NCI-H1694 treated with DMSO at 0.1 percent for 48 hours (cell line): ENCODE results near the gene VAT1.
"Not testable (repeated sequence)": the region's sequence is repeated elsewhere in the genome, so short reads cannot be mapped to it uniquely, and the experiment has no call there.

Source experiments
- DNase-seq: peaks from one replicate; lab custom pipeline; 2025; lab: John Stamatoyannopoulos, UW

VAT1 gene

GRCh38 chr17:43021741-43022512 lies at the start of gene VAT1:
TSS of gene VAT1 (minus strand) at chr17:43022385. CDS start at chr17:43022322, 63 bp downstream.
- DNase-seq, result peak; percentile 55

GRCh38 chr17:43070872-43071271 lies 48.7 kb upstream of the VAT1 start:
- no peak for DNase-seq

GRCh38 chr17:43070257-43070656 lies 48.1 kb upstream of the VAT1 start:
- DNase-seq, result no peak

- DNase-seq, result no peak
These were observed 47.2 kb upstream of the VAT1 start for GRCh38 chr17:43069368-43069898.

DNA sequence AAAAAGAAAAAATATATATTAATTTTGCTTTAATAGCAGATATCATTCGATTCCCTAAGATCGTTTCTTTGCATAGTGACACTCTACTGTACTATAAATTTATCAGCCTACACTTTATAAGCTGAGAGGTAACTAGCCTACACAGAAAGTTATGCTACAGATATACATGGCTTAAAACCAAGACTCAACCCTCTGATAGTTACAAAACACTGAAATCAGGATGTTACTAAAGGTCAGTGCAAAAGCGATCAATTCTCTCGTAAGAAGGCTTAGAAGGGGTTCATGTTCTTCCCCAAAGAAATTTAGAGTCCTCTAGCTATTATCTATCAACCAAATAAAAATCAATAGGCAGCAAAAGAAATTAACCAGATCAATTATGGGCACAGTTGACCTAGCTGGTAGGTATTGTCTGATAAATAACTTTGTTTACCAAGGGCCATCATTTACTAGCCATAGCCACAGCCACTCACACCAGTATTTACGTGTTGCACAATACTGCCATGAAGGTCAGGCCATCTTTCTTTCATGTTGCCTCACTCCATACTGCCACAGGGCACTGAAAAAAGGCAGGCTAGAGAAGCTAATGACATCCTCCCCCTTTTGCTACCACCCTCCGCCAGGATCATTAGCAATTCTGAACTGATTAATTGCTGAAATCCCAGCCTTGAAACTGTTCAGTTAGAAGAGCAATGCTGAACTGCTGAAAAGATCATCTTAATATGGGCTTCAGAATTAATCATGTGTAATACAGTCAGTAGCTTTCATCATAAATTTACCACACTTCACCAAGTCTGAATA lies 46.6 kb upstream of the VAT1 start:
- no peak for DNase-seq

GRCh38 chr17:43062984-43063638 lies 40.9 kb upstream of the VAT1 start:
- DNase-seq, result no peak

DNA sequence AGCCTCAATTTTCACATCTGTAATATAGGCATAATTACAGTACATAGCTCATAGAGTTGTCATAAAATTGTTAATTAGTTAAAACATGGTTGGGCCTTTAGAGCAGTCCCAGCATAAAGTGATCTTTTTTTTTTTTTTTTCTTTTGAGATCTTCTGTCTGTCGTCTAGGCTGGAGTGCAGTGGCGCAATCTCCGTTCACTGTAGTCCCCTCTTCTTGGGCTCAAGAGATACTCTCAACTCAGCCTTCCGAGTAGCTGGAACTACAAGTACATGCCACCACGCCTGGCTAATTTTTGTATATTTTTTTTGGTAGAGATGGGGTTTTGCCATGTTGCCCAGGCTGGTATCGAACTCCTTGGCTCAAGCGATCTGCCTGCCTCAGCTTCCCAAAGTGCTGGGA lies 33.9 kb upstream of the VAT1 start:
- DNase-seq, result no peak

DNA sequence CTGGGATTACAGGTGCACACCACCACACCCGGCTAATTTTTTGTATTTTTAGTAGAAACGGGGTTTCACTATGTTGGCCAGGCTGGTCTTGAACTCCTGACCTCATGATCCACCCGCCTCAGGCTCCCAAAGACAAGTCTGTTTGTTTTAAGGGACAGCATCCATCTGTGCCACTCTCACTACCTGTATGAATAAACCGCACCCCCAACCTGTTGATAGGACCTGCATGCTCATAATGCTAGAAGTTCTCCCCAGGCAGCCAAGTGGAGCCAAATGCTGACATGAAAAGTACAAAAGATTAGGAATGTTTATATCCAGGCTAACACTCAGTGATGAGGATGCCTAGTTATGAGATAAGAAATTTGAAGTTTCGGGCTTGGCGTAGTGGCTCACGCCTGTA lies 30.8 kb upstream of the VAT1 start:
- not testable (repeated sequence) for DNase-seq

GRCh38 chr17:43051969-43052368 lies 29.8 kb upstream of the VAT1 start:
- DNase-seq, result no peak

DNA sequence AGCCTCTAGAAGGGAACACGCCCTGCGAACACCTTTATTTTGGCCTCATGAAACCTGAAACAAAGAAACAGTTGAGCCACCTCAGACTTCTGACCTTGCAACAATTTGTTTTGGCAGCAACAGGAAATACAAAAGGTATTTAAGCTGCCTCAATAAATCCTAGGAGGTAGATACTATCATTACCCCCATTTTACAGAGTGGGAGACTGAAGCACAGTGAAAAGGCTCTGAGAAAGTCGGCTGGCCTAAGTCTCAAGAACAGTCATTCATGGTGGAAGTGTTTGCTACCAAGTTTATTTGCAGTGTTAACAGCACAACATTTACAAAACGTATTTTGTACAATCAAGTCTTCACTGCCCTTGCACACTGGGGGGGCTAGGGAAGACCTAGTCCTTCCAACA lies 21.8 kb upstream of the VAT1 start:
- no peak for DNase-seq

DNA sequence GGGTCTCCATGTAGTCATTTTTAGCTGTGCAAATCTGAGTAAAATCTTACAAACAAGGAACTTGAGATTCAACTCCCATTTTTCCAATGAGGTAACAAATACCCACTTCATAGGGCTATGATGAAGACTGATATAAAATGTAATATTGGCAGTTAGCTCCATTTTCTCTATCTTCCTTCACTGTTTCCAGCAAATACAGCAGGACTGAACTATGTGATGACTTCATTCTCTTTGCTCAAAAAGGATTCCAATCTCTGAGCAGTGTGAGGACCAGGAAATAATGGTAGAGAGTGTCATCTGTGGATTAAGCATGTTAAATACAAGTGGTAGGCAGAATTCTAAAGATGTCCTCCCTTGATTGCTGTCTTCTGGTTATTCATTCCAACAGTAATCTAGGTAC lies 21.1 kb upstream of the VAT1 start:
- no peak for DNase-seq

- no peak for DNase-seq
These were observed 19.9 kb upstream of the VAT1 start for GRCh38 chr17:43042025-43042628.

GRCh38 chr17:43040655-43041054 lies 18.5 kb upstream of the VAT1 start:
- no peak for DNase-seq

DNA sequence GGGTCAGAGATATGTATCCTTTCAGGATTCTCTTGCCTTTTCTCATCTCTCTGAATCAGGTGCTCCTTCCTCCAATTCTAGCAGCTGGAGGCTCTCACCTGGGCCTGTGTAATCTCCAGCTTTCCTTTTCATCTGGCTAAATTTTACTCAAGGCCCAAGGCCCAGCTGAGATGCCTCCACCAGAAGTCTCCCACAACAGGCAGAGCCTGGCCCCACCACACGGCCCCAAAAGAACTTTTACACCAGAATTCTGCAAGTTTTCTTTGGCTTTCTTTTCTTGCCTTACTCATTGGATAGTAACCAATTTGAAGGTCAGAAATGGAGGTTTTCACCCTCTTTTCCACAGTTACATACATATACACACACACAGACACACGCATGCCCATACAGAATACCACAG lies 17.5 kb upstream of the VAT1 start:
- DNase-seq, result no peak

GRCh38 chr17:43034894-43035293 lies 12.7 kb upstream of the VAT1 start:
- no peak for DNase-seq

- DNase-seq, result peak; percentile 76
These were observed 12.0 kb upstream of the VAT1 start for GRCh38 chr17:43033948-43034881.

DNA sequence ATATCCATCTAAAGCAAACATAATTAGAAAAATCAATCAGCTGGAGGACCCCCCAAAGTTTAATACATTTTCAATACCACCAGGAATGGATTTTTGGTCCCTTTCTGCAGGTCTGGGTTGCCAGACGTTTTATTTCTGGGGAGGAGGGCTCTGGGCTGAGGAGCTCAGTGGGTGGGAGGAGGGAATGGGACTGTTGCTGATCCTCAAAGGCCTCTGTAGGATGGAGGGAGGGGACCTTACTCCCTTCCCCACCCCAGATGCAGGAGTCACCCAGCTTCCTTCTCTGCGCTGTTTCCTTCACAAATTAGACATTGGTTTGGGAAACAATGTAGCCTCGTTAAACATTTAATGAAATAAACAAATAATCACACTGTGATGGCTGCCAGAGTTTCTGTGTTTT lies 9.5 kb upstream of the VAT1 start:
- no peak for DNase-seq

DNA sequence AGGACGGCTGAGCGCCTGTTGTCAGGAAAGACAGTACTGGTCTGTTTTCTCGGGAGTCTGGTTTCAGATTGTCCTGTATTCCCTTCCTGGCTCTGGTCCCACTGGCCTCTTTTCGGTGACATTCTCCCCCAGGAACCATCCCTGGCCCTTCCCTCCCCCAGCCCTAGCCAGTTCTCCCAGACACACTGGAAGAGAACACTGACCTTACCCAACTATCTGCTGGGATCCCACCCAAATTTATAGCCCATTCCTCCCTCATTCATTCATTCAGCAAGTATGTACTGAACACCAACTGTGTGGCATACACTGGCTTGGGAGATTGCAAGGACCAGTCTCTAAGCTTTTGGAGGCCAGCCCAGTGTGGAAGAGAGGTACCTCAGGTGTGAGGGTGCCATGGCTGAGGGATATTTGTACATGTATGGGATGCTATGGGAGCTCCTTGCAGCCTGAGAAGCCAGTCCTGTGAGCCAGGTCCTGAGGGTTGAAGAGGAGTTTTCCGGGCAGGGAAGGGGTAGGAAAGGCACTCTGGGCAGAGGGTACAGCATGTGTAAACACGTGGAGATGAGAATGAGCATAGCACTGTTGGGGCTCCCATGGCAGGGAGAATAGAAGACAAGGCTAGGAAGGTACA lies 8.1 kb upstream of the VAT1 start:
- no peak for DNase-seq

GRCh38 chr17:43028221-43028861 lies 6.2 kb upstream of the VAT1 start:
- DNase-seq, result no peak
